ENCODE measurements around the gene SALL1. TPM values are rescaled to one million over a fixed set of nuclear protein-coding genes. Genes with fewer than 3 reads are reported as not detected.

The SALL1 gene
- total RNA-seq, 1 experiment from 2014 or later, result not detected

DNA sequence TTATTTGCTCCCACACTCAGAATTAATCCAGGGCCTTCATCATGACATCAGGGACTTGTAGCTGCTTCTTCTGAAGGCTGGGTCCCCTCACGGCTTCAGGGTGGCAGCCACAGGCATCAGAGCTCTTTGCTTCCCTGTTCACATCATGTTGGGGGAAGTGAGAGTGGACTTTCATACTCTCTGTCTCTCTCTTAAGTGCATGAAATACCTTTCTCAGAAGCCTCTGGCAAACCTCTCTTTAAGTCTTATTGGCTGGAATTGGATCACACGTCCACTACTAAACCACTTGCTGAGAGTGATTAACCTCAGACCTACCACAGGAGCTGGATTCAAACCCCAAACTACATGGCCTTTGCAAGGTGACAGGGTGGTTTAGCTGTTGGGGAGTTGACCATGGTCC lies 17.7 kb upstream of the SALL1 start:
- ChIA-PET POLR2A (no interaction called here), CTCF (no interaction called here), RAD21 (ENCODE audit: low non-redundant PET in 1 of 2, low total read pairs in 2 of 2, uncharacterized antibody in 2 of 2, unreplicated experiment in 2 of 2) (no interaction called here)
- H3K9ac ChIP-seq (ENCODE audit: low read length), result no peak overlapping the region
- no peaks in the 10 kb centered on the region for H3K79me2 ChIP-seq (ENCODE audit: insufficient read depth, low read length)
- intact Hi-C loops (cut with micrococcal nuclease), result no loop called here
- no peak overlapping the region for H3K4me2 ChIP-seq (ENCODE audit: low read length)
- no peaks in the 10 kb centered on the region for H3K36me3 ChIP-seq (ENCODE audit: control insufficient read depth in 1 of 2, insufficient read depth in 2 of 2, low read length in 2 of 2)
- H3K27me3 ChIP-seq (ENCODE audit: insufficient read depth, low read length), result no peaks in the 10 kb centered on the region
- no peaks in the 10 kb centered on the region for H3K4me1 ChIP-seq (ENCODE audit: control insufficient read depth in 1 of 2, insufficient read depth in 2 of 2, low read length in 2 of 2)
- DNase-seq (ENCODE audit: low read depth, low spot score), result no peak
- H3K4me3 ChIP-seq (replicated peaks in 1 of 2; ENCODE audit: low read depth in 1 of 2, low read length in 2 of 2), result no peak overlapping the region
- H3K9me3 ChIP-seq (ENCODE audit: control insufficient read depth in 1 of 2, insufficient read depth in 1 of 2, low read depth in 1 of 2, low read length in 2 of 2), result no peaks in the 10 kb centered on the region
- no peaks in the 10 kb centered on the region for H4K20me1 ChIP-seq (ENCODE audit: insufficient read depth)
- H2AFZ ChIP-seq (ENCODE audit: low read depth, low read length, poor library complexity, severe bottlenecking), result no peak overlapping the region
- TF ChIP-seq, protein P1, sequence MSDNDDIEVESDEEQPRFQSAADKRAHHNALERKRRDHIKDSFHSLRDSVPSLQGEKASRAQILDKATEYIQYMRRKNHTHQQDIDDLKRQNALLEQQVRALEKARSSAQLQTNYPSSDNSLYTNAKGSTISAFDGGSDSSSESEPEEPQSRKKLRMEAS (IDR thresholded peaks at IDR 0.05), result no peak
- TF ChIP-seq, protein P2, sequence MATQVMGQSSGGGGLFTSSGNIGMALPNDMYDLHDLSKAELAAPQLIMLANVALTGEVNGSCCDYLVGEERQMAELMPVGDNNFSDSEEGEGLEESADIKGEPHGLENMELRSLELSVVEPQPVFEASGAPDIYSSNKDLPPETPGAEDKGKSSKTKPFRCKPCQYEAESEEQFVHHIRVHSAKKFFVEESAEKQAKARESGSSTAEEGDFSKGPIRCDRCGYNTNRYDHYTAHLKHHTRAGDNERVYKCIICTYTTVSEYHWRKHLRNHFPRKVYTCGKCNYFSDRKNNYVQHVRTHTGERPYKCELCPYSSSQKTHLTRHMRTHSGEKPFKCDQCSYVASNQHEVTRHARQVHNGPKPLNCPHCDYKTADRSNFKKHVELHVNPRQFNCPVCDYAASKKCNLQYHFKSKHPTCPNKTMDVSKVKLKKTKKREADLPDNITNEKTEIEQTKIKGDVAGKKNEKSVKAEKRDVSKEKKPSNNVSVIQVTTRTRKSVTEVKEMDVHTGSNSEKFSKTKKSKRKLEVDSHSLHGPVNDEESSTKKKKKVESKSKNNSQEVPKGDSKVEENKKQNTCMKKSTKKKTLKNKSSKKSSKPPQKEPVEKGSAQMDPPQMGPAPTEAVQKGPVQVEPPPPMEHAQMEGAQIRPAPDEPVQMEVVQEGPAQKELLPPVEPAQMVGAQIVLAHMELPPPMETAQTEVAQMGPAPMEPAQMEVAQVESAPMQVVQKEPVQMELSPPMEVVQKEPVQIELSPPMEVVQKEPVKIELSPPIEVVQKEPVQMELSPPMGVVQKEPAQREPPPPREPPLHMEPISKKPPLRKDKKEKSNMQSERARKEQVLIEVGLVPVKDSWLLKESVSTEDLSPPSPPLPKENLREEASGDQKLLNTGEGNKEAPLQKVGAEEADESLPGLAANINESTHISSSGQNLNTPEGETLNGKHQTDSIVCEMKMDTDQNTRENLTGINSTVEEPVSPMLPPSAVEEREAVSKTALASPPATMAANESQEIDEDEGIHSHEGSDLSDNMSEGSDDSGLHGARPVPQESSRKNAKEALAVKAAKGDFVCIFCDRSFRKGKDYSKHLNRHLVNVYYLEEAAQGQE (IDR thresholded peaks at IDR 0.05; ENCODE audit: low read depth), result no peak
- TF ChIP-seq SP1 (IDR thresholded peaks at IDR 0.05; ENCODE audit: low read depth), result no peak
- no peak for TF ChIP-seq YY1 (IDR thresholded peaks at IDR 0.05; ENCODE audit: extremely low read depth, insufficient replicate concordance, low read depth, low read length)
- TF ChIP-seq FOSL1 (IDR thresholded peaks at IDR 0.05; ENCODE audit: low read depth), result no peak
- no TSS peak for BruUV-seq (replicated peaks)
- H3K27ac ChIP-seq (ENCODE audit: low read depth, low read length), result no peak overlapping the region
- ATAC-seq, result no peak
- H3K9me2 ChIP-seq (ENCODE audit: insufficient read depth), result no peaks in the 10 kb centered on the region
